Activated naive CD4-positive, alpha-beta T cell treated with anti-CD3 and anti-CD28 coated beads for 36 hours (primary cell): ENCODE results near the gene IDH2. TPM values are rescaled to one million over a fixed set of nuclear protein-coding genes. Genes with fewer than 3 reads are reported as not detected.

Experiments used
- CTCF ChIA-PET: fragments of 350-600 bp; sonication (Branson Sonifier 250); formaldehyde crosslinking; loops from one replicate; lab custom pipeline; 2021; ENCODE audit warnings: antibody characterized with exemption; lab: Charles Lee
- DNase-seq: peaks from one replicate; pipeline ENCODE4 v3.0.0-alpha.2; 2020
- H3K27ac Mint-ChIP-seq: one replicate; pipeline ENCODE4 v1.8.0; 2021; ENCODE audit warnings: mild to moderate bottlenecking, mixed read lengths
- H3K27me3 Mint-ChIP-seq: one replicate; pipeline ENCODE4 v1.8.0; 2021; ENCODE audit warnings: low read depth, mixed read lengths
- H3K36me3 Mint-ChIP-seq: one replicate; pipeline ENCODE4 v1.8.0; 2021; ENCODE audit warnings: low read depth, mixed read lengths
- H3K4me1 Mint-ChIP-seq: one replicate; pipeline ENCODE4 v1.8.0; 2021; ENCODE audit warnings: low read depth, mixed read lengths
- H3K4me3 Mint-ChIP-seq: one replicate; pipeline ENCODE4 v1.8.0; 2021; ENCODE audit warnings: mild to moderate bottlenecking, moderate library complexity, mixed read lengths
- H3K9me3 Mint-ChIP-seq: one replicate; pipeline ENCODE4 v1.8.0; 2021; ENCODE audit warnings: mixed read lengths
- intact Hi-C: fragments of 100-400 bp; cut with micrococcal nuclease; formaldehyde crosslinking; loops from one replicate; pipeline ENCODE4 v1.15.1; 2023
- total RNA-seq, 2 experiments: library from RNA; stranded (reverse); gene quantifications; one replicate each; pipeline ENCODE4 v1.2.3, GENCODE V29; 2021

IDH2 gene
- total RNA-seq, 2 experiments from 2014 or later, result 225 to 229 TPM

DNA sequence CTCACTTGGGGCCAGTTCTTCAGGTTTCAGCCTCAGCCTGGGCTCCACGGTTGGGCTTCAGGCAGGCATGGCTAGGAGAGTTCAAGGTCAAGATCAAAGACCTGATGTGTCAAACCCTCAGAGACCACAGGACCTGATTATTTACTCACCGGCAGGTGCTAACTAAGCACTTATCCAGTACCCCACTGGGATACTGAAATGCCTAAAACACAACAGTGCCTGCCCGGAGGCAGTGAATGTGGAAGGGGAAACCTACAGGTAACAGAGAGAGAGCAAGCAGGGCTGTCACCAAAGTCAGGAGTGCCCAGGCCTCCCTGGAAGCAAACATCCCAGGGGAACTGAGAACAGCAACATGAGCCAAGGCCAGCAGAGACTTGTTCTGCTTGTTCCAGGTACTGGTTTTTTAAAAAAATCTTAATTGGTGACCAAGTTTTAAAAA lies 6.7 kb downstream of the IDH2 start:
- Mint-ChIP-seq H3K36me3 (peaks cover 10% of the 10 kb centered on the region), H3K27me3 (no peaks in the 10 kb centered on the region), H3K4me3 (no peak overlapping the region), H3K9me3 (no peaks in the 10 kb centered on the region), H3K27ac (peak overlapping the region; percentile 60), H3K4me1 (peaks cover 68% of the 10 kb centered on the region)
- CTCF ChIA-PET, result interaction anchor here (0.6 to 0.9 kb wide), 2 partner anchors 61 to 221 kb away, joined by 3 to 5 read pairs; no protein-coding TSS in a partner anchor
- DNase-seq, result peak; percentile 45
- intact Hi-C loops, result no loop called here

DNA sequence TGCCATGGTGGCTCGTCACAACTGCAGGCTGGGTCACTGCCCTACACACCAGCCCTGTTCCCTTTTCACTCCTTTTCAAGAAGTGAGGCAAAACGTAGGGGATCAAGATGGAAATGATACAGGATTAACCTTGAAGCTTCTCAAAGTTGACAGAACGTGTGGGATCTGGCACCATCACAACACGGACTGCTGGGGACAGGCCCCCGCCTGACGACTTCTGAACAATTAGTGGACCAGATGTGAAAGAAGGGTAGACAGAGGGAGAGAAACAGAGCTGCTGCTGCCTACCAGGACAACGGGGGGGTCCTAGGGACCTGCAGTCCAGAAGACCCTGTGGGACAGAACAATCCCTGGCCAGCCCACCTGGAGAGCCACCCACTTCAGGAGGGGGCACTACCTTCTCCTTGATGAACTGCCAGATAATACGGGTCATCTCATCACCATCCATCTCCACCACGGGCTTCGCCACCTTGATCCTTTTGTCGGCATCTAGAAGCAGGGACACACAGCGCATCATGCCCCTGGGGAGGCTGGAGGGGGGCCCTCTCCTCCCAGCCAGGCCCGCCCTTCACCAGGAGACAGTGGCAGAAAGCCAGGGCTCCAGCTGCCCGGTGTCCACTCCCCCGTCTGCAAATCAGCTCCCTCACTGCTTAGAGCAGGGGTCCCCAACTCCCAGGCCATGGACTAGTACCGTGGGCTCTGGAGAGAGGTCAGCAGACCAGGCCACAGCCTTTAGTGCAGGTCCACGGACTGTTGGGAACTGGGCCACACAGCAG lies 10.9 kb downstream of the IDH2 start:
- no peak overlapping the region for H3K4me3 Mint-ChIP-seq
- intact Hi-C loops, result no loop called here
- H3K27me3 Mint-ChIP-seq, result no peaks in the 10 kb centered on the region
- H3K36me3 Mint-ChIP-seq, result peaks cover 18% of the 10 kb centered on the region
- CTCF ChIA-PET, result interaction anchor here (0.8 to 1.3 kb wide), 2 partner anchors 93 to 331 kb away, joined by 3 read pairs; no protein-coding TSS in a partner anchor
- peaks cover 33% of the 10 kb centered on the region for H3K4me1 Mint-ChIP-seq
- H3K9me3 Mint-ChIP-seq, result no peaks in the 10 kb centered on the region
- no peak for DNase-seq
- no peak overlapping the region for H3K27ac Mint-ChIP-seq

DNA sequence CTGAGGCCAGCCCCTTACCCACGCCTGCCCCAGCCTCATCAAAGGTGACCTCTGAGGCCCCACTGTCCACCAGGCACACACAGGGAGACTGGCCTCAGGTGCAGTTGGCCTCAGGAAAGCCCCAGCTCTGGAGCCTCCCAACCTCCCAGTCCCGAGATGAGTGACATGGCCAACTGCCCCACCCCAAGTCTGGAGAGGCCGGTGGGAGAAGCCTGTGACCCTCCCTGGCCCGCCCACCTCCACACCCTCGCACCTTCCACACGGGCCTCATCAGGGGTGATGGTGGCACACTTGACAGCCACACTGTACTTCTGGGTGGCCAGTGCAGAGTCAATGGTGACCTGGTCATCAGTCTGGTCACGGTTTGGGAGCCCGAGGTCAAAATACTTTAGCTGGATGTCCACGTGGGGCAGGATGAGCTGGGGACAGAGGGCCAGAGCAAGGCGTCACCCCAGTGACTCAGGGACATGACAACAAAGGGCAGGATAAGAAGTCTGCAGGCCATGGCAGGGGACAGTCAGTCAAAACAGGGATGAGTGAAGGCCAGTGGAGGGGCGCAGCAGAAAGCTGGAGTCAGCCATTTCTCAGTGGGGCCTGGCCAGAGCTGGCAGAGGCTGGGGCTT lies 11.9 kb downstream of the IDH2 start:
- CTCF ChIA-PET, result no interaction called here
- Mint-ChIP-seq H3K4me3 (no peak overlapping the region), H3K36me3 (peaks cover 16% of the 10 kb centered on the region), H3K27ac (peak overlapping the region; percentile 31), H3K4me1 (peaks cover 23% of the 10 kb centered on the region), H3K27me3 (no peaks in the 10 kb centered on the region), H3K9me3 (no peaks in the 10 kb centered on the region)
- intact Hi-C loops, result no loop called here
- no peak for DNase-seq

DNA sequence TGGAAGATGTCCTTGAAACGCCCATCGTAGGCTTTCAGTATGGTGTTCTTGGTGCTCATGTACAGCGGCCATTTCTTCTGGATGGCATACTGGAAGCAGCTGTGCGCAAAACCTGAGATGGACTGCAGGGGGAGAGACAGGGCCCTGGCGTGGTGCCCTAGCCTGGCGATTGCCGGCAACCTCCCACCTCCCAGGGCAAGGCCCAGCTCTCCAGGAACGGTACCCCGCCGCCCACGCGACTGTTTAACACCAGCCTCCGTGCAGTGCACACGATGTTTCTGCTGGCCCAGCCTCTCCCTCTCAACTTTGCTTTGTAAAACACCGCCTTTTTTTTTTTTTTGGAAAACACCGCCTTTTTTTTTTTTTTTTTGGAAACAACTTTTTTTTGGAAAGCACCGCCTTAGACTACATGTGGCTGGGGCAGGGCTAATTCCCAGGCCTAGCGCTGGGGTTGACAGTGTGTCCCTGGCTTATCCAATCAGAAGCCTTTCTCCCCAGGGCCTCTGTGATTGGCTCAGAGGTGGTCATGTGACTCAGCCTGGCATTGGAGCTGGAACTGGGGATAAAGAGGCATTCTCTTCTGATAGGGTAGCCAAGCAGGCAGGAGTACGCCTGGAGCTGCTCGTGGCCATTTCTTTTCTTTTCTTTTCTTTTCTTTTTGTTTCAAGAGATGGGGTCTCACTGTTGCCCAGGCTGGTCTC lies 14.7 kb downstream of the IDH2 start:
- Mint-ChIP-seq H3K27me3 (no peaks in the 10 kb centered on the region), H3K9me3 (no peaks in the 10 kb centered on the region), H3K4me3 (no peak overlapping the region), H3K27ac (no peak overlapping the region), H3K4me1 (peaks cover 6% of the 10 kb centered on the region), H3K36me3 (peaks cover 24% of the 10 kb centered on the region)
- DNase-seq, result peak; percentile 55
- intact Hi-C loops, result loop anchor here (2.0 to 5.0 kb wide), 2 partner anchors 327 to 345 kb away; no protein-coding TSS in a partner anchor
- CTCF ChIA-PET, result interaction anchor here (0.5 to 3.2 kb wide), 10 partner anchors 12 to 834 kb away, joined by 3 to 12 read pairs (median 3); partner anchors contain the start of gene AP3S2

DNA sequence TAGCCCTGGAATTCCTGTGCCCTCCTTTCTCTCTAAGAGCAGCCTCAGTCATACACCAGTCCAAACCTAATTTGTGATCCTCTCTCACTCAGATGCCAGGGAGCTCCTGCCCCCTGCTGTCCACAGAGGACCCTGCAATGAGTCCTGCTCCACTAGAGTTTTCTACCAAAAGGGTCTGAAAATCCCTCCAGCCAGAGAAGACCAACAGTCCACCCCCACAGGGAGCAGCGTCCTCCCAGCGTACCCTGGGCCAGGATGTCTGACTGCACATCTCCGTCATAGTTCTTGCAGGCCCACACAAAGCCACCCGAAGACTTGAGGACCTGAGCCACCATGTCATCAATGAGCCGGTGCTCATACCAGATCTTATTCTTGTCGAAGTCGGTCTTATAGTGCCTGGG lies 15.4 kb downstream of the IDH2 start:
- DNase-seq, result peak; percentile 73
- no peak overlapping the region for H3K4me3 Mint-ChIP-seq
- CTCF ChIA-PET, result interaction anchor here (0.5 to 3.2 kb wide), 10 partner anchors 11 to 346 kb away, joined by 3 to 12 read pairs (median 4); partner anchors contain the start of gene IDH2
- intact Hi-C loops, result loop anchor here (1.0 to 5.0 kb wide), 3 partner anchors 16 to 345 kb away; no protein-coding TSS in a partner anchor
- H3K4me1 Mint-ChIP-seq, result peaks cover 6% of the 10 kb centered on the region
- H3K27me3 Mint-ChIP-seq, result no peaks in the 10 kb centered on the region
- no peak overlapping the region for H3K27ac Mint-ChIP-seq
- peaks cover 24% of the 10 kb centered on the region for H3K36me3 Mint-ChIP-seq
- H3K9me3 Mint-ChIP-seq, result no peaks in the 10 kb centered on the region

DNA sequence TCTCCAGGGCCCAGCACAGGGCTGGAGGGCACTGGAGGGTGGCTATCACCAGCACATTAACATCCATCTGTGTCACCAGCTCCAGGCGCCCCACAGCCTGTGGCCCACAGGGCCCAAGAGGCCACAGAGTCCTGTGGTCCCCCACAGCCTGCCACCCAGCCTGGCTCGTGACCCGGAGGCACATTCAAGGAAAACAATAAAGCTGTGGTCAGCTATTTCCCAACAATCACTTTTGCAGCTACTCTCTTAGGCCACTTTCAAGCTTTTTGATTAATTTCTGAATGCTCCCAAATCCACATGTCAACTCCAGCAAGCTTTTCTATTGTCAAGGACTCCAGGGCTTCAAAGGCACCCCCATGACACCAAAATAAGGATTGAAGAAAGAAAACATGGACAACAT lies 16.7 kb downstream of the IDH2 start:
- DNase-seq, result no peak
- peaks cover 6% of the 10 kb centered on the region for H3K4me1 Mint-ChIP-seq
- peaks cover 24% of the 10 kb centered on the region for H3K36me3 Mint-ChIP-seq
- H3K4me3 Mint-ChIP-seq, result no peak overlapping the region
- H3K27me3 Mint-ChIP-seq, result no peaks in the 10 kb centered on the region
- CTCF ChIA-PET, result interaction anchor here (0.5 to 2.9 kb wide), 9 partner anchors 9 to 345 kb away, joined by 3 to 11 read pairs (median 4); partner anchors contain the start of gene IDH2
- H3K9me3 Mint-ChIP-seq, result no peaks in the 10 kb centered on the region
- intact Hi-C loops, result loop anchor here (5.0 kb wide), 1 partner anchor 343 kb away; no protein-coding TSS in a partner anchor
- no peak overlapping the region for H3K27ac Mint-ChIP-seq

DNA sequence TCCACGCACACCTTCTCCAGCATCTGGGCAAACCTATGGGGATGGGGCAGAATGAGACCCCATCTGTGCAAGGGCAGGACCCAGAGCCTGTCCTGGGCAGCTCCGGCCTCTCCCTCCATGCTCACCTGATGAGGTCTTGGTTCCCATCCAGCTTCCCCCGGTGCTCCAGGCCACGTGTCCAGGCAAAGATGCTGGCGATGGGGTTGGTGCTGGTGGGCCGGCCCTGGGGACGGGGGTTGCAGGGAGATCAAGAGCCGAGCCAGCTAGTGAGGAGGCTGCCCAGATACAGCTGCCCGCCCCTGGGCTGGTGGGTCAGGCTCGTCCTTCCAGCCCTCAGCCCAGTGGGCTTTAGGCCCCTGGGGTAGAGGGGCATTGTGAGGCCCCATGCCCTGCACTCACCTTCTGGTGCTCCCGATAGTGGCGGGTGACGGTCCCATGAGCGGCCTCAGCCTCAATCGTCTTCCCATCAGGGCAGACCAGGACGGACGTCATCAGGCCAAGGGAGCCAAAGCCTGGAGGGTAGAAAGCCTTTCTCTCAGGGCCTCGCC lies 17.3 kb downstream of the IDH2 start:
- no peak overlapping the region for H3K27ac Mint-ChIP-seq
- peaks cover 24% of the 10 kb centered on the region for H3K36me3 Mint-ChIP-seq
- no peaks in the 10 kb centered on the region for H3K27me3 Mint-ChIP-seq

DNA sequence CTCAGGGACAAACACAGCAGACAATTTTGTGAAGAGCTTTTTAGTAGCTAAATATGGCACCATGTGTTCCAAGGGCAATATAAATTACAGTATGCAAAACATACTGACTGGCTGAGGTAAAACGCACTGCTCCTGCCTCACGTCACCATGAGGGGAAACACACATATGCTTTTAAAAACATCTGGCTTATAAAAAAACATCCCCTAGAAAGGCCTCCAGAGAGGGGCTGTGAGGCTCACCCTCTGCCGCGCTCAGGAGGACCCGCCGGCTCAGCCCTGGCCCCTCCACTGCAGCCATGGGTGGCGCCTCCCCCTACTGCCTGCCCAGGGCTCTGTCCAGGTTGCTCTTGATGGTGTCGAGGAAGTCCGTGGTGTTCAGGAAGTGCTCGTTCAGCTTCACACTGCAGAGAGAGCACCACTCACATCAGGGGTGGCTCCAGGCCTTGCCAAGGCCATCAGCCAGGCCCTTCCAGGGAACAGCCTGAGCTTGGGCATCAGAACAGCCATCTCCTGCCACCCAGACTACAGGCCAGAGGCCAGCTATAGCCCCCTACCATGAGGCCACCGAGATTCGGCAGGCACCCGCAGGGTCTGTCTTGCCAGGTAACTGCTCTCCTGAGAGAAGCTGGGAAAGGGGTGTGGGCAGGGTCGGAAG lies 18.2 kb downstream of the IDH2 start:
- no peaks in the 10 kb centered on the region for H3K27me3 Mint-ChIP-seq
- no peak for DNase-seq
- peaks cover 6% of the 10 kb centered on the region for H3K4me1 Mint-ChIP-seq
- H3K36me3 Mint-ChIP-seq, result peaks cover 24% of the 10 kb centered on the region
- H3K4me3 Mint-ChIP-seq, result no peak overlapping the region
- no peak overlapping the region for H3K27ac Mint-ChIP-seq
- intact Hi-C loops, result no loop called here
- CTCF ChIA-PET, result interaction anchor here (0.7 to 2.9 kb wide), 3 partner anchors 13 to 344 kb away, joined by 3 to 11 read pairs (median 3); no protein-coding TSS in a partner anchor
- no peaks in the 10 kb centered on the region for H3K9me3 Mint-ChIP-seq

More for the DNA sequence above, 17.3 kb downstream of the IDH2 start:
- Mint-ChIP-seq H3K4me1 (peaks cover 6% of the 10 kb centered on the region), H3K9me3 (no peaks in the 10 kb centered on the region), H3K4me3 (no peak overlapping the region)
- DNase-seq, result no peak
- CTCF ChIA-PET, result interaction anchor here (0.5 to 2.9 kb wide), 7 partner anchors 9 to 345 kb away, joined by 3 to 11 read pairs (median 5); no protein-coding TSS in a partner anchor
- intact Hi-C loops, result loop anchor here (5.0 kb wide), 1 partner anchor 343 kb away; no protein-coding TSS in a partner anchor

DNA sequence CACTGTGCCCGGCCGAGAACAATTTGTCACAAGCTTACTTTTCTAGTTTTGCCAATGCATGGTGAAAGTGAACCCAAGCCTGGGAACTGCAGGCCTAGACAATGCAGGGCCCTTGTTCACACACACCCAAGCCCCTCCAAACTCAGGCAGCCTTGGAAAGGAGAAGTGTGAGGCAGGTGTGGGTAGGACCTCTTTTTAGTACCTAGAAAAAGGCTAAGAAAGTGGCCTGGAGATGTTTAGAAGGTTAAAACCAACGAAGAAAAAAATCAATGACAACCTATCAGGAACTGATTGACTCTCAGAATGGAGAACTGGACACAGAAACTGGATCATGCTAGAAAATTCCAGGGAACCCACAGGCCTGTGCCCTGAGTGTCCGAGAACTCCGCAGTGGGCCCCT lies 18.8 kb downstream of the IDH2 start:
- DNase-seq, result no peak
- no peak overlapping the region for H3K27ac Mint-ChIP-seq
- H3K4me3 Mint-ChIP-seq, result no peak overlapping the region
- intact Hi-C loops, result no loop called here
- peaks cover 24% of the 10 kb centered on the region for H3K36me3 Mint-ChIP-seq
- H3K9me3 Mint-ChIP-seq, result no peaks in the 10 kb centered on the region
- H3K27me3 Mint-ChIP-seq, result no peaks in the 10 kb centered on the region
- H3K4me1 Mint-ChIP-seq, result peaks cover 6% of the 10 kb centered on the region
- CTCF ChIA-PET, result interaction anchor here (2.9 kb wide), 1 partner anchor 13 kb away, joined by 11 read pairs; no protein-coding TSS in a partner anchor

DNA sequence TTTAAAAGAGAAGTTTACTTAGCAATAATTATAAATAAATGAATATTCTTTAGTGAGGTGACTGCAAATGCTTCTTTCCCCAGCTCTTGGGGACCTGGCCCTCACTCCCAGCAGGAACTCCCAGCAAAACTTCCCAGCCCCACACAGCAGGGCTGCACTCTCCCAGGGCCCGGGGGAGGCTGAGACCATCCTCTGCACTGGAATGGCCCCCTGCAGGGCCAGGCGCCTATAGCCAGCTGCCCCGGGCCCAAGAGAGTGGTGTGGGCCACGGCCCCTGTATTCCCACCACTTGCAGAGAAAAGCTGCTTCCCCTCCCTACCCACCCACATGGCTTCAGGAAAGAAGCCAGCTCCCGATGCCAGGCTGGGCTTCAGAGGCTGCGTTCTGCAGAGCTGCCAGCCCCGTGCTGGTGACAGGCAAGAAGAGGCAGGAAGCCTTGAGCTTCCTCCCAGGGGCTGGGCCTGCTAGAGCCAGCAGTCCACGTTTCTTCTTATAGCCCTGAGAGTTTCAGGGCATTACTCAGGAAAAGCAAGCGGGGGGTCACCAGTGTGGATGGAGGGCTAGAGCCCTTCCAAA lies 20.0 kb downstream of the IDH2 start:
- Mint-ChIP-seq H3K27ac (no peak overlapping the region), H3K36me3 (peaks cover 21% of the 10 kb centered on the region), H3K9me3 (no peaks in the 10 kb centered on the region)

More for the DNA sequence above, 20.0 kb downstream of the IDH2 start:
- Mint-ChIP-seq H3K27me3 (no peaks in the 10 kb centered on the region), H3K4me1 (peaks cover 6% of the 10 kb centered on the region), H3K4me3 (no peak overlapping the region)
- DNase-seq, result no peak
- intact Hi-C loops, result no loop called here
- CTCF ChIA-PET, result no interaction called here
